Urothelium cell line (cell line): Measurements from ENCODE around the gene HHIPL1.

ENCODE experiments used
- DNase-seq: peaks from one replicate; pipeline ENCODE4 v3.0.0; 2011; ENCODE audit warnings: low spot score, mixed read lengths
- FAIRE-seq: peaks from 2 replicates; lab custom pipeline; 2011; peaks lifted over from hg19 to GRCh38; lab: Jason Lieb, UNC

Gene HHIPL1

DNA sequence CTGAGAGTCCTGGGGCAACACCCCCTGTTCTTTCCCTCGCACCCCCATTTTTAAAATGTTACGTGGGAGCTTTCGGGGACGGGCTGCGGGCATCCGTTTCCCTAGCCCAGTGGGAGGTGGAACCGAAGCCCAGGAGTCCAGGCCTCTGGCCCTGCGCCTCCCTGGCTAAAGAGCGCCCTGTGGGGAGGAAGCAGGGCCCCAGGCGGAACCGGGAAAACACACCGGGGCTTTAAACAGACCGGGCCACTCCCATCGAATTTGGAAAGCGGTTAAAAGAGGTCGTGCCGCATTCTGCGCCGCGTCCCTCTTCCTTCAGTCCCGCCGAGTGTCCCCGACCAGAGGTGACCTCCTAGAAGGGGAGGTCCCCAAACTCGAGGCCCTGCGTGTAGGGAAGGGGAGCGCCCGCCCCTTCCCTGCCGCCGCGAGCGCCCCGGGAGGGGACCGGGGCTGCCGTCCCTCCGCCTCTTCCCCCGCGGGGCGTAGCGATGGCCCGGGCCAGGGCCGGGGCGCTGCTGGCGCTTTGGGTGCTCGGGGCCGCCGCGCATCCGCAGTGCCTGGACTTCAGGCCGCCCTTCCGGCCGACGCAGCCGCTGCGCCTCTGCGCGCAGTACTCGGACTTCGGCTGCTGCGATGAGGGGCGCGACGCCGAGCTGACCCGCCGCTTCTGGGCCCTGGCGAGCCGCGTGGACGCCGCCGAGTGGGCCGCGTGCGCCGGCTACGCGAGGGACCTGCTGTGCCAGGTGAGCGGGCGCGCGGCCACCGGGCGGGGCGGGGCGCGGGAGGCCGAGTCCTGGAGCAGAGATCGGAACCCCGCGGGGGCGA is at the start of gene HHIPL1:
Gene HHIPL1, plus strand, starts transcription at position 407 of the 822 bp plus-strand sequence. Its CDS starts 79 bp downstream, at position 486.
- no peak for DNase-seq
- FAIRE-seq = no peak

DNA sequence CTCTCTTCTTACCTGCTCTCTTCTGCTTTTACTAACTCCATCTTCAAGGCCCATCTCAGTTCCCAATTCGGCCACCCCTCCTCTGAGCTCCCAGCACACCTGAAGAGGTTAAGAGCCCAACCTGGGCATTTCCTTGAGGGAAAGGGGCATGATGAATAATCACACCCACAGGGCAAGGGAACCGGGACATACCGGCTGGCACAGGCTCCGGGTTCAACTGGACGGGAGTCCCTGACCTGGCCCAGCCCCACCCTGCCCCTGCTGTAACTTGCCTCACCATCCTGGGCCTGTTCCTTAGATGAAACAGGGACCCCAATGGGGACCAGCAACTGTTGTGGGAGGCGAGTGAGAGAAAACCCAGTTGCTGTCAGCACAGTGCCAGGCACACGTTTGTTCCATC is 49.4 kb upstream of the HHIPL1 start:
- DNase-seq (no peak), FAIRE-seq (no peak)

DNA sequence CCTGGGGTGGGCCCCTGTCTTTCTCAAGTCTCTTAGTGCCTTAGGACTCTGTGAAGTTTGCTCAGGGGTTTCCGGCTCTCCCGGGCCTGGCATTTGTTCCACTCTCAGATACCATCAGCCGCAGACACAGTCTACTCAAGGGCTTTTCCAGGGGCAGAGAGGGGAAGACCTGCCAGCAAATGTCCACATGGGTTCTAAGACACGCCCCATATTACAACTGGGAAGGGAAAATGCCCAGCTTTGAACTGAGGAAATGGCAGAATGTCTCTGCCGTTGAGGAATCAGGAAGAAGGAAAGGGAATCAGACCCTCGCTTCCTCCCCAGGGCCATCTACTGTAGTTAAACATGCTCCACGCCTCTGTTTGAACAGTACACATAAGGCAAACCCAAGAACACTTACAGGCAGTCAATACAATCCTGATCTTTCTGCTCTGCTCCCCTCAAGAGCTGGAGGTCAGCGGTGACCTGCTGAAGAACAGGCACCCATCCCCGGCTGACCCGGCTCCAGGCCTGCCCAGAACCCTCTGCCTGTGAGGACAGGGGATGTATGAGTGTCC is 48.8 kb upstream of the HHIPL1 start:
- DNase-seq = no peak
- no peak for FAIRE-seq

- FAIRE-seq (no peak), DNase-seq (no peak)
Observed at GRCh38 chr14:99596772-99597171, 48.2 kb upstream of the HHIPL1 start.

DNA sequence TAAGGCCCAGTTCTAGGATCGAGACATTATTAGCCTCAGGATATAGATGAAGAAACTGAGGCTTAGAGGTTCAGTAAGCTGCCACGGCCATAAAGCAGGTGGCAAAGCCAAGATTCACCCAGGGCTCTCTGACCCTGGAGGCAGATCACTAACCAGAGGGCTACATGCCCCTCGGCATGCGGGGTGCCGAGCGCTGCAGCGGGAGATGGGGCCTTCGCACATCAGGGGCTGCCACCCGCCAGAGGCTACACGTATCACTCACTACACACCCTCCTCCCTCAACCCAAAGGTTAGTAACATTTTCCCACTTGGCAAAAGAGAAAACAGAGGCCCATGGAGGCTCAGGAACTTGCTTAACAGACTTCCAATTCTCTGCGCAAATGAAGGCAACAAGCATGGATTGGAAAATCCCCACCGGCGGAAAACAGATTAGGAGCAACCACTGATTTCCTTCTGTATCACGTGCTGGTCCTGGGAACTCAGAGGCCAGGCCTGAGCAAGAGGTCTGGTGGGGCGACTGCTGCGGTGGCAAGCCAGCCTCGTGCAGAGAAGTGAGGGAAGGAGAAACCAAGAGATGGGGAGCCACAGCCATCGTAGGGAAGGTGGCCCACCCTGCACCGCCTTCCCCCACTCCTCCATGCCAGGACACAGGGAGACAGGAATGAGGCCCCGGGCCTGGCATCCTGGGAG is 46.9 kb upstream of the HHIPL1 start:
- FAIRE-seq = no peak
- no peak for DNase-seq

DNA sequence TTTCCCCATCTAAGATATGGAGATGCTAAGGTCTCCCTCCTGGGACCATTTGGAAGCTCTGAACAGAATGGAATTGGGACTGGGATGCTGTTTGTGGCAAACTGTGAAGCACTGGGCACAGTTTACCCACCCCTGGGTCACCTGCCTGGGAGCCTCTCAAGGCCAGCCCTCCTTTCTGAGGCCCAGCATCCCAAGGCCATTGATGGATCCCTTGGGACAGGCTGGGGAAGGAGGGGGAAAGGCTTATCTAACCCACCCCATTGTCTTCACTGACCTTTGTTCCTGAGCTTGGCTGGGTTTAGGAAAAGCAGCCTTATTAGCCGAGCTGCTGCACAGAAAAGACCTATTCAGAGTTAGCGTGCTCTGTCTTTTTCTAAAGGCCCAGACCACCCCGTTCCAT is 46.2 kb upstream of the HHIPL1 start:
- FAIRE-seq = no peak
- DNase-seq = no peak

- FAIRE-seq (no peak), DNase-seq (no peak)
Observed at GRCh38 chr14:99599393-99599792, 45.5 kb upstream of the HHIPL1 start.

DNA sequence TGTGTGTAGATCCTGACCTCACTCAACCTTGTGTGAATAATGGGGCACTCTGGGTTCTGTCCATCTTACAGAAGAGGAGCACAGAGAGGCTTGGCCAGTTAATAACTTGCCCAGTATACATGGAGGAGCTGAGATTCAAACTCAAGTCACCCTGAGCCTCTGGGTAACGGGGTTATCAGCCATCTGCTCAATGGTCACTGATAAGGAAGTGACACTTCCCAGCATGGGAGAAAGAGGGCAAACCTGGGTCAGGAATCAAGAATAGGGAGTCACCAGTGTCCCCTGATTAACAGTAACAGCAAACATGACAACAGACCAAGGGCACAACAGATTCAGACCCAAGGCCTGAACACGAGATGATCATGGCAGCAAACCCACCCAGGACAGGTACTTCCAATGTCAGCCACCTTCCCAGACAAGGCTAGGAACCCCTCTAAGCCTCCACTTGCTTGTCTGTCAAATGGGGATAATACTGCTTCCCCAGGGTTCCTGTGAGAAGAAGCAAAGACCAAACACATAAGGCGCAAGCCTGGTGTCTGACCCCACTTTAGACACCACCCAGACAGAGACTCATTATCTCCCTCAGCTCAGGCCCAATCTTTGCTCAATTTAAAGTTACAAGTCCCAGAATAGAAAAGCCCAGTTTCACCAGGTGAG is 44.6 kb upstream of the HHIPL1 start:
- FAIRE-seq = no peak
- no peak for DNase-seq

DNA sequence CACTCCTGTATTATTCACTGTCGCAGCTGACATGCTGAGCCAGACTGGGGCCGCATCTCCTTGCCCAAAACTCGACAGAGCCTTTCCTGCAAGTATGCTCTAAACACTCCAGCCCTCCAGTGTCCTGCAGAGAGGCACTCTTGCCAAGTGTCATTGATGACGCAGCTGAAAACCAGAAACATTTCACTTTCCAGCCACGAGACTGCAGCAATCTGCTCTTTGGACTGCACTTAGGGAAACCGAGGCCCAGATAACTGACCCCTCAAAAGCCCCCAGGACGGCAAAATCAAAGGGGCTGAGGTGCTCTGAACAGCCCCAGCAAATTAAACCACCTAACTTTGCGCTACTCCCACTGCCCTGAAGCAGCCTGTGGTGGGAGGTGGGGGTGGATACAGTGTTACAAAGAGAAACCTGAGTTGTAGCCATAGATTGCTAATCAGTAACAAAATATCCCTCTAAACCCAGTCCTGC is 43.5 kb upstream of the HHIPL1 start:
- FAIRE-seq = no peak
- DNase-seq = no peak

DNA sequence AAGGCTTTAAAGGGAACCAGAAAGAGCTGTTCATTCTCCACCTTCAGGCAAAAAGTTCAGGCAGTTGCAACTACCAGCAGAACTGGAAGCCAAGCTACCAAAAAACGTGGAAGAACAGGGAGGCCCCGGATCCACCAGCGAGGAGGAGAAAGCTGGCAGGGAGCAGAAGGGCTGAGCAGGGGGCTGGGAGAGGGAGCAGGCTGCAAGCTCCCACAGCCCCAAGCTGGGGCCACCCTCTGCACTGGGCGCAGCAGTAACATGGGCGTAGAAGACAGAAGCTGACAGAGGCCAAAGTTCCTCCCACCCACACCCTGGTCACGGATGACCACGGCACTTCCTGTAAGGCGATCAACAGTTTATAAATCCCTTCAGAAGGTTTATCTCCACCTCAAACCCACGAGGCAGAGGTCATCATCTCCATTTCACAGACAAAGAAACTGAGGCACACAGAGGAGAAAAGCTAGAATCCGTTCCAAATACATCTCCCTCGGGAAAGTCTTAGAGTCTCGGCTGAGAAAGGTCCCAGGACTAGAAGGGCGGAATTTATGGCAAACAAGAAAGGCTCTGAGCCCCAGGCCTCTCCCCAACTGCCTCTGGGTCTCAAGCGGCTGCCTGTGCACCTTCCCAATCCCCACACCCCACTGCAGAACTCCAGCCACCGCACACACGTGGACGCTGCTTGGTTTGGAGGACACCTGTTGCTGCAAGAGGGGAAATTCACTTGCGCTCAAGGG is 42.7 kb upstream of the HHIPL1 start:
- no peak for DNase-seq
- FAIRE-seq = no peak

DNA sequence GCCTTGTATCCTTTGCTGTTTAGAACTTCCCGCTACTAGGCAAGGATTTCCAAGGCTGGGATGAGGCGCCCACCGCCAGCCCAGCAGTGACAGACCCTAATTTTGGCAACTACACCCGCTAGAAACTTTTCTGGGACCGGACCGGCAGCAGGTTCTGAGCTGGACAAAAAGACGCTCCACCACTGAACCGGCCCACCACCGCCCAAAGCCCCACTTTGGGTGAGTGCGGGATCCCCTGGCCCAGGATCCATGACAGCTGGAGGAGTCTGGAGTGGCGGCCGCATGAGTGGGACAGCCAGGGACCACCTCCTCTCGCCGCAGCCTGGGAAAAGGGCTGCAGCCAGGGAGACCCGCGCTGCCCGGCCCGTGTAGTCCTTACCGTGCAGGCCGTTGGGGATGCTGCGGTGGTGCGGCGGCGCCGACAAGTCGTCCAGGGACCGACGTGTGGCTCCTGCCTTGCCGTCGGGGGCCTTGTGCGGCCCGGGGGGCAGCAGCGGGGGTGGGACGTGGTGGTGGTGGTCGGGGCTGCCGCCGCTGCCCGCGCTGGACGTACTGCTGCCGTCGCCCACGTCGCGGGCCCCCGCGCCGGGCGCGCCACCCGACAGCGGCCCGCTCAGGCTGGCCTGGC is 42.0 kb upstream of the HHIPL1 start:
- DNase-seq (no peak), FAIRE-seq (no peak)

GRCh38 chr14:99603471-99604277 is 41.3 kb upstream of the HHIPL1 start, which contains the start of gene CCDC85C:
CCDC85C (minus strand) TSS chr14:99604207; CDS start chr14:99603959, 248 bp downstream.
- DNase-seq (no peak), FAIRE-seq (no peak)

- peak; percentile 97 for DNase-seq
- FAIRE-seq = no peak
Observed at GRCh38 chr14:99604278-99604765, 40.6 kb upstream of the HHIPL1 start.

DNA sequence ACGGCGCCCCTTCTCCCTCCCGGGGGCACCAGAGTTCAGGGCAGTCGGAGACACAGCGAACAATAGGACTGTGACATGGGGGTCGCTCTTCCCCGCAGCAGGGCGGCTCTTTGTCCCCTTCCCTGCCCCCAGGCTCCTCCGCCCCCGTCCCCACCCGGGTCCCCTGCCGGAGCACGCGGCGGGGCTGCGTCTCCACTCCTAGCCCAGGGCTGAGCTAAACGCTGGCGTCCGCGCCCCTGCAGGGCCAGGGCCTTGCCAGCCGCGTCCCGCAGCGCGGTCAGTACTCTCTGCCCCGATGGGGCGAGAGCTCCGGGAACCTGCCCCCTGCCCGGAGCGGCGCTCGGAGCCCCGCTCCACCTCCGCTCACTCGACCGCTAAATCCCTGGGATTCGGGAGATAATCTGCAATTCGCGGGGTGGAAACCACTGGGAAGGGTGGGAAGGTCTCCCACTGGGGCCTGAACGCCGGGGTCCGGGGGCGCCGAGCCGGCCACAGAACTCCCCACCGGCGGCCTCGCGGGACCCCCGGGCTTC is 40.1 kb upstream of the HHIPL1 start:
- FAIRE-seq (no peak), DNase-seq (peak; percentile 36)

DNA sequence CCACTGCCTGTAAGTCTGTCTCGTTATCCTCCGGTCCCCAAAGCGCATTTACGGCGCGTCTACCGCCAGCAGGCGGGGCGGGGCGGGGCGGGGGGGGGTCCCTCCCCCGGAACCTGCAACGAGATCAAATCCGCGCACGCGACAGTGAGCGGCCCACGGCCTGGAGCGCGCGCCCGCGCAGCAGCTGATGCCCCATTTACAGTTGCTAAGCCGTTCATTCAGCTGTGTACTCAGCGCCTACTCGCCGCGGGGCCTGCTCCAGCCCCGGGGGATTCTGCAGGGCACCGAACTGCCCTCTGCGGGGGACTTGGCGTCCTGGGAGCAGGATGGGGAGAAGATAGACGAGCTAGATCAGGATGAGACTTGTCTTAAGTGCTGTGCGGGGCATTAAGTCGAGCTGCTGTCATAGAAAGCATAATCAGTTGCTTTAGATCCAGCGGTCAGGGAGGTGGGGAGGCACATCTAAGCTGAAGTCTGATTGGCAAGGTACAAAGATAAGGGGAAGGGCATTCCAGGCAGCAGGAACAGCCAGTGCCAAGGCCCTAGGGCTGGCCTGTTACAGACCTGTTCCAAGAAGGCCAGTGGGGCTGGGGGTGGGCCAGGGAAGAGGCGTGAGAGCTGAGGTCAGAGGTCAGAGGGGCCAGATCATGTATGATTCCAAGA is 39.5 kb upstream of the HHIPL1 start:
- no peak for FAIRE-seq
- DNase-seq = peak; percentile 68

DNA sequence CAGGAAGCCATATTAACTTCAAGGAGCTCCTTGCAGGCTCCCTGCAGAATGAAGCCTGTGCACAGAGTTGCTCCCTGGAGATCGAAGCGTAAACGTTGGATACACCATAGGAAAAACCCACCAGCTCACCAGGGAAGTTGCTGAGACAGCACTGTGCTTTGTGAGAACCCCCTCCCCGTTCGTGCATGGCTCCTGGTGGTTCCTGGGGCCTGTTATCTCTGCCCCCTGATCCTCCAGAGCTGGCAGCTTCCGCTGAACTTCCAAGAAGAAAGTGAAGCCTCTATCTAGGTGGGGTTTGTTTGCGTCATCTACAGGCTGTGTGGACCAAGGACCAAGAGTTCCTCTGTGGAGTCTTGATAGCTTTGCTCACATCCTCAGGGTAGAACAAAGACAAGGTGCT is 38.6 kb upstream of the HHIPL1 start:
- FAIRE-seq = no peak
- no peak for DNase-seq

DNA sequence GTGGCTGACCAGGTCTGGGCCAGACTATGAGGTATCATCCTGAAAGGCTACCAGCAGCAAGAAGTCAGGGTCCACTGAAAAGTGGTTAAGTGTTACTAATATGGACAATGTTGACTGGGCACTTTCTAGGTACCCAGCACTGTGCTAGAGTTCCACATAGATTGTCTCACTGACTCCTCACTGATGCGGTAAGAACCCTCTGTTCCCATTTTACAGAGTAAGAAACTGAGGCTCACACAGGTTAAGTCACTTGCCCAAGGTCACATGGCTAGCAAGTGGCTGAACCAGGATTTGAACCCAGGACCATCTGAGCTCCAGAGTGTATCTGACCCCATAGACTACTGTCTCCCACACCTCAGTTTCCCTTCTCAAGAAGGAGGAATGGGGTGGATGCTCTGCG is 36.3 kb upstream of the HHIPL1 start:
- FAIRE-seq (no peak), DNase-seq (no peak)
